BE2C (cell line): ENCODE data around the gene PTH1R.

Source experiments
- DNase-seq: peaks from one replicate; pipeline ENCODE4 v3.0.0-alpha.2; 2020
- H3K27me3 ChIP-seq: fragments of 250-450 bp; sonication (Bioruptor Pico); 2 replicates; pipeline ENCODE4 v1.5.1; 2020; ENCODE audit warnings: mild to moderate bottlenecking
- H3K36me3 ChIP-seq: fragments of 250-450 bp; sonication (Bioruptor Pico); 2 replicates; pipeline ENCODE4 v1.5.1; 2020; ENCODE audit warnings: mild to moderate bottlenecking
- H3K4me1 ChIP-seq: fragments of 250-450 bp; sonication (Bioruptor Pico); 2 replicates; pipeline ENCODE4 v1.5.1; 2020
- H3K4me3 ChIP-seq: 2 replicates; pipeline ENCODE4 v1.5.1; 2011; ENCODE audit warnings: low read depth, low read length
- H3K9me3 ChIP-seq: fragments of 250-450 bp; sonication (Bioruptor Pico); 2 replicates; pipeline ENCODE4 v1.5.1; 2020
- TF ChIP-seq, protein P1 (sequence below): IDR thresholded peaks from 2 replicates; pipeline ENCODE4 v1.5.1; 2012; ENCODE audit warnings: mild to moderate bottlenecking, low read depth, low read length

PTH1R gene

DNA sequence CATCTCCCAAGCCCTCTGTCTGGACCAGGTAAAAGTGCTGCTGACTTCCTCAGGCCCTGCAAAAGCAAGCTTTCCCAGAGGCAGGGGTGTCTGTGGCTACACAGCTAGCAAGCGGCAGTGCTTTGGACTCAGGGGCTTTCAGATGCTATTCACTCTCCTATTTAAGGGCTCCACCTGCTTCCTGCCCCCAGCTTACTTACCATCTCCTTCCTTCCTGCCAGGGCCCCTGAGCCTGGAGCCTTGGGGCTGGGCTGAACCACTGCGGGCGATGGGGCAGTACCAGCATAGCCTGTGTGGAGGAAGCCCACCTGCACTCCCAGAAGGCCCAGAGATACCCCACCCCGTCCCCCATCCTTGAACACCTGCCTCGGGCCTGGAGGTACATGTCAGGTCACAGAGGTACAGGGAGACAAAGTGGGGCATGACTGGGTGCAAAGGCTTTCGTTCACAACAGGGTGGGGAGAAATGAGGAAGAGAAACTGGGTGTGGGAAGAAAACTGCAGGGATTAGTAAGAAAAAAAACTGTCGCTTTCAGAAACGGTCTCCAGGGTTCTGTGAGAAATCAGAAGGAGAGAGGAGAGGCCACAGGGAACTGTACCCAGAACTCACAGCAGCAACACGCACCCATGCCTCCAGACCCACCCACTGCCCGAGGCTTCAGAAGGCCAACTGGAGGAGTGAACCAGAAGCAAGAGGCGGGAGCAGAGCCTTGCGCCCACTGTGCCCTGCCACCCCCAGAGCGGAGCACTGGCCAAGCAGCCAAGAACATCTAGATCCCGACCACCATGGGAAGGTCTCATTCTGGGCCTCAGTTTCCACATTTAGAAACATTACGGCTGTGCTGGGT is 49.6 kb downstream of the PTH1R start:
- Histone ChIP-seq H3K36me3 (peaks cover 22% of the 10 kb centered on the region), H3K9me3 (no peaks in the 10 kb centered on the region), H3K4me3 (no peak overlapping the region), H3K4me1 (peaks cover 8% of the 10 kb centered on the region; the same call in 1 of the 2 replicates), H3K27me3 (no peaks in the 10 kb centered on the region)
- TF ChIP-seq, protein P1, sequence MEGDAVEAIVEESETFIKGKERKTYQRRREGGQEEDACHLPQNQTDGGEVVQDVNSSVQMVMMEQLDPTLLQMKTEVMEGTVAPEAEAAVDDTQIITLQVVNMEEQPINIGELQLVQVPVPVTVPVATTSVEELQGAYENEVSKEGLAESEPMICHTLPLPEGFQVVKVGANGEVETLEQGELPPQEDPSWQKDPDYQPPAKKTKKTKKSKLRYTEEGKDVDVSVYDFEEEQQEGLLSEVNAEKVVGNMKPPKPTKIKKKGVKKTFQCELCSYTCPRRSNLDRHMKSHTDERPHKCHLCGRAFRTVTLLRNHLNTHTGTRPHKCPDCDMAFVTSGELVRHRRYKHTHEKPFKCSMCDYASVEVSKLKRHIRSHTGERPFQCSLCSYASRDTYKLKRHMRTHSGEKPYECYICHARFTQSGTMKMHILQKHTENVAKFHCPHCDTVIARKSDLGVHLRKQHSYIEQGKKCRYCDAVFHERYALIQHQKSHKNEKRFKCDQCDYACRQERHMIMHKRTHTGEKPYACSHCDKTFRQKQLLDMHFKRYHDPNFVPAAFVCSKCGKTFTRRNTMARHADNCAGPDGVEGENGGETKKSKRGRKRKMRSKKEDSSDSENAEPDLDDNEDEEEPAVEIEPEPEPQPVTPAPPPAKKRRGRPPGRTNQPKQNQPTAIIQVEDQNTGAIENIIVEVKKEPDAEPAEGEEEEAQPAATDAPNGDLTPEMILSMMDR: no peak
- no peak for DNase-seq

DNA sequence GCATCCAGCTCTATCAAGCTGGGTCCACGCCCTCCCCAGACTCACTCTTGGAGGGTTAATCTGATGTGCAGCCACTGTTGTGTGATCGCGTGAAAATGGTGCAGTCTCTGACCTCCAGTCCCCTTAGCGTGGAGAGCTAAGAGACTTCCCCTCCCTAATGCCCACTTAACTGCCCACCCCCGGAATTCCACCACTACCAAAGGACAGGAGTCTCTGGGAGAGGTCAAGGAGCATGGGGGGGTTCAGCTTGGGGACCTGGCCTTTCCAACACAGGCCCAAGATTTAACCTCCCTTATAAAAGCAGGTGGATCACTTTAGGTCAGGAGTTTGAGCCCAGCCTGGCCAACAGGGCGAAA is 50.2 kb downstream of the PTH1R start:
- Histone ChIP-seq H3K36me3 (peaks cover 16% of the 10 kb centered on the region), H3K27me3 (no peaks in the 10 kb centered on the region), H3K4me3 (no peak overlapping the region), H3K4me1 (peaks cover 11% of the 10 kb centered on the region; the same call in 1 of the 2 replicates), H3K9me3 (no peaks in the 10 kb centered on the region)
- no peak for DNase-seq
- TF ChIP-seq, protein P1: no peak

DNA sequence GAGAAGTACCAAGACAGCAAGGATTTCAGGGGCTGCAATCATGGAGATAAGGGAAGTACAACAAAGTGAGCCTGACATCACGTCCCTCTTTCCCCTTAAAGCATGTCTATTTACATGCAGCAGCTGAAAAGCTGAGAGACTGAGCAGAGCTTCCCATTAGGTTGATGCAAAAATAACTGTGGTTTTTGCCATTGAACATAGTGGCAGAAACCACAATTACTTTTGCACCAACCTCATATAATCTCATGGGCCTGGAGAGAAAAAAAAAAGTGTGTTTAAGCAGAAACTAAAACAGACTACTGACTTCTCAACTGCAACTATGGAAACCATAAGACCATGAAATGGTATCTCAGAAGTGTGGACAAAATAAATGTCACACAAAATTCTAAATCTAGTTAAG is 50.8 kb downstream of the PTH1R start:
- DNase-seq: no peak
- Histone ChIP-seq H3K36me3 (peaks cover 10% of the 10 kb centered on the region), H3K4me1 (peaks cover 11% of the 10 kb centered on the region; the same call in 1 of the 2 replicates), H3K27me3 (no peaks in the 10 kb centered on the region), H3K9me3 (no peaks in the 10 kb centered on the region), H3K4me3 (no peak overlapping the region)
- TF ChIP-seq, protein P1: no peak

GRCh38 chr3:46929324-46929723 is 51.8 kb downstream of the PTH1R start:
- H3K27me3 ChIP-seq: no peaks in the 10 kb centered on the region
- no peak for DNase-seq
- H3K4me3 ChIP-seq: no peak overlapping the region
- H3K9me3 ChIP-seq: no peaks in the 10 kb centered on the region
- no peaks in the 10 kb centered on the region; the same call in 1 of the 2 replicates for H3K36me3 ChIP-seq
- peaks cover 16% of the 10 kb centered on the region for H3K4me1 ChIP-seq
- TF ChIP-seq, protein P1: no peak

DNA sequence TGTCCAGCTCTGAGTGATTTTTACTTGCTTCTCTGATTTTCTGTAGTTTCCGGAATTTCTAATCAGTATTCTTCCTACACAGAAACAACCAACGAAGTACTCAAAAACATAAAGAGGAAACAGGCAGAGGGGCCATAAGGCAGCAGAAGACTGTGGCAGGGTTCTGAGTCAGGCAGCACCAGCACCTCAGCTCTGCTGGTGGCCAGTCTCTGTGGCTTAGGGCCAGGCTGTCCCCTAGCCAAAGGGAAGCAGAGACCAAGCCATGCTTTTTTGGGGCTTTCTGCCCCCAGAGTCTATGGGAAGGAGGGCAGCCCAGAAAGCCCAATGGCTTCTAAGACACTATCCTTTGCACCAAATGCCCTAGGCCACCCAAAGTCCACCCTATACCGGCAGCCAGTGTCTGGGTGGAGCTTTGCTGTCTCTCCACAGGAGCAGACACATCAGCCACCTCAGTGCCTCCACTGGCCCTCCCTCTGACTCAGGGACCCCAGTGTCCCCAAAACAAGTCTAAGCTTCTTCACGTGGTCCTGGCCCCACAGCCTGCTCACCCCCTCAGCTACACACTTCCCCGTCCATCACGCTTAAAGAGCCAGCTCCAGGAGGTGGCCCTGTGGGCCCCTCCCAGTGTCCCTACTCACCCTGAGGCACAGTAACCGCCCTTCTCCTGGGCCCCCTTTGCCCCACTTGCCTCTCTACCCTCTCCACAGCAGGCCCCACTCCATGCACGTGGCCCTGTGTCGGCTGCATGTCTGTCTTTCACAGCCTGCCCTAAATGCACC is 52.8 kb downstream of the PTH1R start:
- H3K4me3 ChIP-seq: no peak overlapping the region
- peaks cover 25% of the 10 kb centered on the region for H3K4me1 ChIP-seq
- no peaks in the 10 kb centered on the region for H3K9me3 ChIP-seq
- no peak for DNase-seq
- TF ChIP-seq, protein P1: no peak
- no peaks in the 10 kb centered on the region for H3K27me3 ChIP-seq
- H3K36me3 ChIP-seq: no peaks in the 10 kb centered on the region; the same call in 1 of the 2 replicates
